Right cardiac atrium (tissue), 5 donors: ENCODE results near the gene SERGEF. TPM values are rescaled to one million over a fixed set of nuclear protein-coding genes. Genes with fewer than 3 reads are reported as not detected.

Experiments
- ATAC-seq, 2 donors: fragments of 200-7000 bp; cut with Tn5 transposase; one replicate each; pipeline versions ENCODE4 v1.8.0 to v1.9.1; 2020; ENCODE audit warnings: moderate library complexity in 2 of 2, mild to moderate bottlenecking in 1 of 2
- DNase-seq, 3 donors: peaks; one replicate each; pipeline ENCODE4 v3.0.0-alpha.2; 2020
- H3K27ac ChIP-seq: one replicate; pipeline ENCODE4 v1.5.1; 2013; ENCODE audit warnings: mild to moderate bottlenecking, low read length, control low read depth, moderate library complexity
- H3K27me3 ChIP-seq: one replicate; pipeline ENCODE4 v1.6.1; 2013; ENCODE audit not compliant: control insufficient read depth, insufficient read depth
- H3K4me1 ChIP-seq: one replicate; pipeline ENCODE4 v1.6.1; 2013; ENCODE audit warnings: low read length; ENCODE audit not compliant: control insufficient read depth, insufficient read depth
- H3K4me3 ChIP-seq: one replicate; pipeline ENCODE4 v1.5.1; 2013; ENCODE audit warnings: low read length, control low read depth
- H3K9me3 ChIP-seq: one replicate; pipeline ENCODE4 v1.6.1; 2013; ENCODE audit warnings: low read length; ENCODE audit not compliant: control insufficient read depth
- WGBS: extraction: QIAGEN DNeasy Blood & Tissue Kit; methylation state at CpG from one replicate; pipeline ENCODE4 v1.1.7; 2013; 5-methylcytosine and 5-hydroxymethylcytosine counted together
- intact Hi-C, 4 donors: fragments of 100-400 bp; cut with DNase I; formaldehyde crosslinking; loops; one replicate each; pipeline versions ENCODE4 v1.11.0 to v1.14.0; 2022 to 2023
- polyA plus RNA-seq: library from polyadenylated mRNA; stranded (reverse); fragments of 200-250 nt; gene quantifications from one replicate; pipeline ENCODE4 v1.2.3, GENCODE V29; 2013
- total RNA-seq, 4 donors: library from RNA; stranded (reverse); fragmentation: NEBNext Ultra II Directional; extraction: Animal tissue kit (Norgen Biotek cat#: 25700); gene quantifications; one replicate each; pipeline ENCODE4 v1.2.1, GENCODE V29; 2021
- donor health status: healthy with polysubstance abuse.
- donor health status: DM: no; HTN: yes; CAD: no.
- donor health status: DM: no; HTN: no; CAD: no.
- donor health status: DM: no; HTN: yes; CAD: no; lungs with severe emphysema.
- donor health status: DM: yes; HTN: yes; CAD: no.

SERGEF gene
- total and polyA plus RNA-seq, 5 donors: 30.8 to 44.7 (median 31.6) TPM

GRCh38 chr11:17859552-17859951, 153.3 kb downstream of the SERGEF start:
- intact Hi-C loops: no loop called here
- 88% methylated on average over 2 of the region's 2 CpGs for WGBS
- Histone ChIP-seq H3K9me3 (no peaks in the 10 kb centered on the region), H3K4me1 (no peaks in the 10 kb centered on the region), H3K27me3 (no peaks in the 10 kb centered on the region), H3K4me3 (no peak overlapping the region), H3K27ac (no peak overlapping the region)
- DNase-seq (no peak), ATAC-seq (no peak)

- intact Hi-C loops: no loop called here
- no peaks in the 10 kb centered on the region for H3K4me1 ChIP-seq
- WGBS: 87% methylated on average over 4 of the region's 4 CpGs
- H3K9me3 ChIP-seq: no peaks in the 10 kb centered on the region
- no peak overlapping the region for H3K27ac ChIP-seq
- ATAC-seq (no peak), DNase-seq (no peak)
- no peak overlapping the region for H3K4me3 ChIP-seq
- no peaks in the 10 kb centered on the region for H3K27me3 ChIP-seq
Measured at GRCh38 chr11:17855531-17856290, 157.1 kb downstream of the SERGEF start.

GRCh38 chr11:17853280-17853679, 159.6 kb downstream of the SERGEF start:
- WGBS: 88% methylated on average over 4 of the region's 4 CpGs
- Histone ChIP-seq H3K4me3 (no peak overlapping the region), H3K9me3 (no peaks in the 10 kb centered on the region), H3K4me1 (no peaks in the 10 kb centered on the region), H3K27ac (no peak overlapping the region), H3K27me3 (no peaks in the 10 kb centered on the region)
- DNase-seq: no peak
- no peak for ATAC-seq
- intact Hi-C loops: no loop called here

GRCh38 chr11:17852246-17852645, 160.6 kb downstream of the SERGEF start:
- no peaks in the 10 kb centered on the region for H3K27me3 ChIP-seq
- ATAC-seq (no peak), DNase-seq (no peak)
- H3K9me3 ChIP-seq: no peaks in the 10 kb centered on the region
- H3K4me1 ChIP-seq: no peaks in the 10 kb centered on the region
- no peak overlapping the region for H3K4me3 ChIP-seq
- WGBS: 100% methylated on average over 1 of the region's 1 CpG
- intact Hi-C loops: no loop called here
- H3K27ac ChIP-seq: no peak overlapping the region

GRCh38 chr11:17851697-17852096, 161.2 kb downstream of the SERGEF start:
- Histone ChIP-seq H3K27me3 (no peaks in the 10 kb centered on the region), H3K4me3 (no peak overlapping the region), H3K27ac (no peak overlapping the region), H3K4me1 (no peaks in the 10 kb centered on the region), H3K9me3 (no peaks in the 10 kb centered on the region)
- intact Hi-C loops: no loop called here
- ATAC-seq (no peak), DNase-seq (no peak)
- 95% methylated on average over 1 of the region's 1 CpG for WGBS

- 94% methylated on average over 2 of the region's 2 CpGs for WGBS
- H3K27me3 ChIP-seq: no peaks in the 10 kb centered on the region
- no peak for ATAC-seq
- DNase-seq: no peak
- H3K4me1 ChIP-seq: no peaks in the 10 kb centered on the region
- H3K27ac ChIP-seq: no peak overlapping the region
- no peaks in the 10 kb centered on the region for H3K9me3 ChIP-seq
- intact Hi-C loops: no loop called here
- H3K4me3 ChIP-seq: no peak overlapping the region
Measured at GRCh38 chr11:17850336-17850735, 162.5 kb downstream of the SERGEF start.

- Histone ChIP-seq H3K4me1 (no peaks in the 10 kb centered on the region), H3K4me3 (no peak overlapping the region), H3K27me3 (no peaks in the 10 kb centered on the region), H3K27ac (no peak overlapping the region), H3K9me3 (no peaks in the 10 kb centered on the region)
- intact Hi-C loops: loop anchor here in 1 of 4 donors (10.0 kb wide), 1 partner anchor 84 kb away; no protein-coding TSS in a partner anchor
- 92% methylated on average over 2 of the region's 2 CpGs for WGBS
- DNase-seq (no peak), ATAC-seq (no peak)
Measured at GRCh38 chr11:17848715-17849114, 164.1 kb downstream of the SERGEF start.

GRCh38 chr11:17846852-17847453, 165.9 kb downstream of the SERGEF start:
- no peak overlapping the region for H3K27ac ChIP-seq
- no peaks in the 10 kb centered on the region for H3K4me1 ChIP-seq
- H3K4me3 ChIP-seq: no peak overlapping the region
- ATAC-seq (peak; percentile 39 to 49), DNase-seq (peak in 2 of 3 donors; percentile 20 to 34)
- no peaks in the 10 kb centered on the region for H3K9me3 ChIP-seq
- 64% methylated on average over 7 of the region's 7 CpGs for WGBS
- intact Hi-C loops: loop anchor here in 1 of 4 donors (10.0 kb wide), 1 partner anchor 82 kb away; no protein-coding TSS in a partner anchor
- H3K27me3 ChIP-seq: no peaks in the 10 kb centered on the region

- ATAC-seq (peak; percentile 84 to 86), DNase-seq (peak in 2 of 3 donors; percentile 47 to 50)
- Histone ChIP-seq H3K9me3 (no peaks in the 10 kb centered on the region), H3K27me3 (no peaks in the 10 kb centered on the region), H3K4me3 (no peak overlapping the region), H3K4me1 (no peaks in the 10 kb centered on the region), H3K27ac (no peak overlapping the region)
- intact Hi-C loops: loop anchor here in 1 of 4 donors (10.0 kb wide), 1 partner anchor 81 kb away; no protein-coding TSS in a partner anchor
Measured at GRCh38 chr11:17845431-17845881, 167.4 kb downstream of the SERGEF start.

- Histone ChIP-seq H3K4me3 (no peak overlapping the region), H3K9me3 (no peaks in the 10 kb centered on the region), H3K27me3 (no peaks in the 10 kb centered on the region), H3K4me1 (peaks cover 2% of the 10 kb centered on the region), H3K27ac (no peak overlapping the region)
- 94% methylated on average over 4 of the region's 4 CpGs for WGBS
- peak in 1 of 2 donors; percentile 29 for ATAC-seq
- DNase-seq: no peak
- intact Hi-C loops: loop anchor here in 1 of 4 donors (10.0 kb wide), 1 partner anchor 75 kb away; no protein-coding TSS in a partner anchor
Measured at GRCh38 chr11:17840101-17840548, 172.7 kb downstream of the SERGEF start.

- no peak overlapping the region for H3K27ac ChIP-seq
- intact Hi-C loops: no loop called here
- DNase-seq (peak in 1 of 3 donors; percentile 40), ATAC-seq (peak in 1 of 2 donors; percentile 11)
- H3K4me1 ChIP-seq: peaks cover 2% of the 10 kb centered on the region
- H3K9me3 ChIP-seq: no peaks in the 10 kb centered on the region
- H3K27me3 ChIP-seq: no peaks in the 10 kb centered on the region
- 74% methylated on average over 5 of the region's 5 CpGs for WGBS
- no peak overlapping the region for H3K4me3 ChIP-seq
Measured at GRCh38 chr11:17839450-17839849, 173.4 kb downstream of the SERGEF start.
